Ovary (tissue), 3 donors: ENCODE data around the gene TPM3.

ENCODE experiments used
- CTCF ChIP-seq, 3 donors: fragments of 450-650 bp in 2 of 3; fragments of 200-600 bp in 1 of 3; IDR thresholded peaks; one replicate each; pipeline versions ENCODE4 v1.5.1 to v1.8.0; 2016 to 2022; ENCODE audit warnings: antibody characterized with exemption in 3 of 3, mild to moderate bottlenecking in 1 of 3
- EP300 ChIP-seq: sonication (generic); formaldehyde crosslinking; IDR thresholded peaks from one replicate; pipeline ENCODE4 v1.6.1; 2017; ENCODE audit warnings: antibody characterized with exemption
- POLR2A ChIP-seq: fragments of 450-650 bp; IDR thresholded peaks from one replicate; pipeline ENCODE4 v1.6.1; 2017; ENCODE audit warnings: antibody characterized with exemption, mild to moderate bottlenecking, moderate library complexity
- donor health status: DM: no; HTN: no; CAD: no.

DNA sequence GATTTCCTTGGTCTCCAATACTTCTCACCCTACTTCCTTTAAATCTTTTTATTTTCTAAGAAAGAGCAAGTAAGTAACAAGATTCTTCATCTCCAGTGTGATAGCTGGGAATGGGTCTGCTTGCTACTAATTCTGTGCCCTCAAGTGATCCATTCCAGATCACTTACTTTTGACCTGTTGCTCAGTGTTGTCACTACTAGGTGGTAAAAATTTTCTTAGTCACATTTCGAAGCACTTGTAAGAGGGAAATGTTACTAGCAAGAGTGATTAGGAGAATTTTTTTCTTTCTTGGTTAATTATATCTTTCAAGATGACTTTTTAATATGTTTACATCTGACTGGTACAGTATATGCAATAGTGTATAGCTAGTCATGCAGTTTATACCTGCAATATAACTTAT lies 31.0 kb upstream of the TPM3 start:
- TF ChIP-seq CTCF (IDR thresholded peaks at IDR 0.05) (no peak), EP300 (no peak), POLR2A (no peak)
